SU-DHL-6 (cell line): ENCODE results near the gene NFIB.

Experiments used
- H2AFZ ChIP-seq: fragments of 200-600 bp; sonication (generic); 2 replicates; pipeline ENCODE4 v1.6.1; 2014; ENCODE audit warnings: low read depth, mild to moderate bottlenecking, moderate library complexity, mixed read lengths, antibody characterized with exemption, low read length; ENCODE audit not compliant: severe bottlenecking
- H3F3A ChIP-seq: fragments of 200-600 bp; shearing (Covaris generic); 2 replicates; pipeline ENCODE4 v1.6.0; 2016; ENCODE audit warnings: antibody characterized with exemption, mild to moderate bottlenecking; ENCODE audit not compliant: insufficient read depth
- H3K27ac ChIP-seq: fragments of 200-600 bp; sonication (generic); 2 replicates; pipeline ENCODE4 v1.5.1; 2016; ENCODE audit warnings: low read depth, mild to moderate bottlenecking, low read length, moderate library complexity, mixed read lengths
- H3K27me3 ChIP-seq: fragments of 200-600 bp; sonication (generic), shearing (Covaris generic); 2 replicates; pipeline ENCODE4 v1.6.0; 2014; ENCODE audit warnings: mild to moderate bottlenecking, low read length
- H3K36me3 ChIP-seq: fragments of 200-600 bp; sonication (generic); 2 replicates; pipeline ENCODE4 v1.6.1; 2014; ENCODE audit warnings: mild to moderate bottlenecking, low read length, mixed read lengths
- H3K4me2 ChIP-seq: fragments of 300-600, 200-600 bp; shearing (Covaris generic), sonication (generic); 2 replicates; pipeline ENCODE4 v1.6.0; 2014; ENCODE audit warnings: low read length, low read depth, mild to moderate bottlenecking; ENCODE audit not compliant: poor library complexity, severe bottlenecking
- H3K4me3 ChIP-seq: fragments of 200-600 bp; sonication (generic); 2 replicates; pipeline ENCODE4 v1.5.1; 2014; ENCODE audit warnings: antibody characterized with exemption, low read length, mild to moderate bottlenecking, mixed read lengths; ENCODE audit not compliant: insufficient read depth, poor library complexity, severe bottlenecking
- H3K79me2 ChIP-seq: fragments of 200-600 bp; sonication (generic); 2 replicates; pipeline ENCODE4 v1.6.1; 2014; ENCODE audit warnings: mild to moderate bottlenecking, low read length, moderate library complexity; ENCODE audit not compliant: insufficient read depth
- H3K9ac ChIP-seq: fragments of 200-600 bp; sonication (generic); 2 replicates; pipeline ENCODE4 v1.7.0; 2014; ENCODE audit warnings: mild to moderate bottlenecking, low read length
- H3K9me2 ChIP-seq: fragments of 200-600 bp; sonication (generic); replicated peaks from 2 replicates; pipeline ENCODE4 v1.6.1; 2014; ENCODE audit warnings: low read length; ENCODE audit not compliant: insufficient read depth
- H3K9me3 ChIP-seq: fragments of 200-600 bp; sonication (generic); 2 replicates; pipeline ENCODE4 v1.6.1; 2014; ENCODE audit warnings: low read length, mixed read lengths; ENCODE audit not compliant: insufficient read depth
- H4K20me1 ChIP-seq: fragments of 200-600 bp; sonication (generic); 2 replicates; pipeline ENCODE4 v1.6.1; 2014; ENCODE audit warnings: low read depth, mild to moderate bottlenecking, antibody characterized with exemption, low read length, moderate library complexity, mixed read lengths
- EZH2phosphoT487 ChIP-seq: fragments of 200-600 bp; sonication (generic), shearing (Covaris generic); conservative IDR thresholded peaks from 2 replicates; pipeline ENCODE4 v1.6.1; 2018; ENCODE audit warnings: mild to moderate bottlenecking, antibody characterized with exemption, low read length, moderate library complexity, mixed read lengths
- TF ChIP-seq, protein P1 (sequence below): fragments of 200-600 bp; sonication (generic); IDR thresholded peaks from one replicate; pipeline ENCODE4 v1.5.1; 2017; ENCODE audit warnings: antibody characterized with exemption, mild to moderate bottlenecking, low read length, moderate library complexity; ENCODE audit not compliant: insufficient read depth, poor library complexity, severe bottlenecking

NFIB gene

DNA sequence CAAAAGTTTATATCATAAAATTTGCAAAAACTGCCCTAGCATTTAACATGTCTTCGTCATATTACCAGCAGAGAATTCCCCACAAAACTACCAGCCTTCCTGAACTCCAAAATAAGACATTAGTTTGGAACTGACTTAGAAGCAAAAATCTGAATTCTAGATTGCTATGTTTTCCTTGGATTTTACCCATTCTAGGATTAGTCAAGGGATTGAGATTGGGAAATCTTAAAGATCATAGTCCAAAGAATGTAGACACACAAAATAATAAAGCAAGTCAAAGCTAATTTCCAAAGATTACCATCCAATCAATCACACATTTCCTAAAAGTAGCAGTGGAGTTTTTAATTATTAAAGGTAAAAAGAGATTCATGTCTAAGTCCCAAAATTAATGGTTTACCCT lies 138.2 kb downstream of the NFIB start:
- Histone ChIP-seq H3K36me3 (no peaks in the 10 kb centered on the region), H3K27ac (no peak overlapping the region), H3K79me2 (no peaks in the 10 kb centered on the region), H3K9me3 (no peaks in the 10 kb centered on the region), H2AFZ (no peak overlapping the region), H3K27me3 (no peaks in the 10 kb centered on the region), H3K4me2 (no peak overlapping the region), H4K20me1 (no peaks in the 10 kb centered on the region), H3K9me2 (no peaks in the 10 kb centered on the region), H3K4me3 (no peak overlapping the region), H3F3A (no peaks in the 10 kb centered on the region), H3K9ac (no peak overlapping the region)
- no peak for TF ChIP-seq EZH2phosphoT487

DNA sequence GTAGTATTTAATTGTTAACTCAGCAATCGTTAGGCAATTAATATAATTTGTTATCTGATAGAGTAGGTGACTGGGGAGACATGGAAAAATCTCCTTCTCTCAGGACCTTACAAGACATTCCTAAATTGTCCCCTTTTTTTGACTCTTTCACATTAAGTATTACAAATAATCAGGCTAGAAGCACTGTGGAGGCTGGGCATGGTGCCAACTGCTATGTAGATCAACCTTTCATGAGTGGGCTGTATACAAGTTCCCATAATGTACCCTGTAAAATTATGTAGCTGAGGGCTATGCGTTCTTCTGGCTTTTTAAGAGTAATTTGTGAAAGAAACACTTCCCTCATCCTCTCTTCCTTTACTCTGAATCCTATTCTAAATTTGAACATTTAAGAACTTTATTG lies 140.2 kb downstream of the NFIB start:
- H3K4me3 ChIP-seq, result no peak overlapping the region
- TF ChIP-seq, protein P1, sequence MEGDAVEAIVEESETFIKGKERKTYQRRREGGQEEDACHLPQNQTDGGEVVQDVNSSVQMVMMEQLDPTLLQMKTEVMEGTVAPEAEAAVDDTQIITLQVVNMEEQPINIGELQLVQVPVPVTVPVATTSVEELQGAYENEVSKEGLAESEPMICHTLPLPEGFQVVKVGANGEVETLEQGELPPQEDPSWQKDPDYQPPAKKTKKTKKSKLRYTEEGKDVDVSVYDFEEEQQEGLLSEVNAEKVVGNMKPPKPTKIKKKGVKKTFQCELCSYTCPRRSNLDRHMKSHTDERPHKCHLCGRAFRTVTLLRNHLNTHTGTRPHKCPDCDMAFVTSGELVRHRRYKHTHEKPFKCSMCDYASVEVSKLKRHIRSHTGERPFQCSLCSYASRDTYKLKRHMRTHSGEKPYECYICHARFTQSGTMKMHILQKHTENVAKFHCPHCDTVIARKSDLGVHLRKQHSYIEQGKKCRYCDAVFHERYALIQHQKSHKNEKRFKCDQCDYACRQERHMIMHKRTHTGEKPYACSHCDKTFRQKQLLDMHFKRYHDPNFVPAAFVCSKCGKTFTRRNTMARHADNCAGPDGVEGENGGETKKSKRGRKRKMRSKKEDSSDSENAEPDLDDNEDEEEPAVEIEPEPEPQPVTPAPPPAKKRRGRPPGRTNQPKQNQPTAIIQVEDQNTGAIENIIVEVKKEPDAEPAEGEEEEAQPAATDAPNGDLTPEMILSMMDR, result no peak
- no peak for TF ChIP-seq EZH2phosphoT487
- no peaks in the 10 kb centered on the region for H3K9me2 ChIP-seq
- H3K27ac ChIP-seq, result no peak overlapping the region
- no peak overlapping the region for H2AFZ ChIP-seq
- H4K20me1 ChIP-seq, result no peaks in the 10 kb centered on the region
- H3K36me3 ChIP-seq, result no peaks in the 10 kb centered on the region
- H3F3A ChIP-seq, result no peaks in the 10 kb centered on the region
- no peak overlapping the region for H3K9ac ChIP-seq
- no peak overlapping the region for H3K4me2 ChIP-seq
- no peaks in the 10 kb centered on the region for H3K27me3 ChIP-seq
- no peaks in the 10 kb centered on the region for H3K79me2 ChIP-seq
- no peaks in the 10 kb centered on the region for H3K9me3 ChIP-seq

DNA sequence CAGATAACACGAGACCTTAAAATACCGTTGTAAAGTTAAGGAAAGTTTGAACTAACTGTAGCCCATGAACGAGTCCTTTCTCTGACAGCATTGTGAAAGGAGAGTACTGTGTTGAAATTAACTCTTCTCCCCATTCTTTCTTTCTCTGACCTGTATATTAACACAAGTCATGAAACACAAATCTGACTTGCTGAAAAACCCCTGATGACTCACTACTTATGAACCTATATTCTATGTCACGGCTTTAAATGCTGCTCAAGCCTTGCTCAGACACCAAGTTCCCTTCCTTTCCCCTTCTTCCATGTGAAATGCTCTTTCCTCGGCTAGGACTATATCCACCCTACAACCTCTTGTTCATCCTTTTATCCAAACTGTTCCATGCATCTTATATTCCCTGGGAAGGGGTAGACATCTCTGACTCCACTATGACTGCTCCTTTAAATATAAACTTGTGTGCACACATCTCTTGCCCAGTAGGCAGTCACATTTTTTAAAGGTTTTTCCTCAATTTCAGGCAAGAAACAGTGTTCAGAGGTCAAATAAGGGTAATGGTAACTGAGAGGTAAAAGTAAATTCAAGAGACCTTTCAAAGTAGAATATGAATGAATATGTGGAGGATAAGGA lies 142.9 kb downstream of the NFIB start:
- Histone ChIP-seq H3K27me3 (no peaks in the 10 kb centered on the region), H3F3A (no peaks in the 10 kb centered on the region), H3K9me3 (no peaks in the 10 kb centered on the region), H3K79me2 (no peaks in the 10 kb centered on the region), H4K20me1 (no peaks in the 10 kb centered on the region), H2AFZ (no peak overlapping the region), H3K9me2 (no peaks in the 10 kb centered on the region), H3K27ac (no peak overlapping the region), H3K4me3 (no peak overlapping the region), H3K36me3 (no peaks in the 10 kb centered on the region), H3K9ac (no peak overlapping the region), H3K4me2 (no peak overlapping the region)
- TF ChIP-seq, protein P1, result no peak
- no peak for TF ChIP-seq EZH2phosphoT487

DNA sequence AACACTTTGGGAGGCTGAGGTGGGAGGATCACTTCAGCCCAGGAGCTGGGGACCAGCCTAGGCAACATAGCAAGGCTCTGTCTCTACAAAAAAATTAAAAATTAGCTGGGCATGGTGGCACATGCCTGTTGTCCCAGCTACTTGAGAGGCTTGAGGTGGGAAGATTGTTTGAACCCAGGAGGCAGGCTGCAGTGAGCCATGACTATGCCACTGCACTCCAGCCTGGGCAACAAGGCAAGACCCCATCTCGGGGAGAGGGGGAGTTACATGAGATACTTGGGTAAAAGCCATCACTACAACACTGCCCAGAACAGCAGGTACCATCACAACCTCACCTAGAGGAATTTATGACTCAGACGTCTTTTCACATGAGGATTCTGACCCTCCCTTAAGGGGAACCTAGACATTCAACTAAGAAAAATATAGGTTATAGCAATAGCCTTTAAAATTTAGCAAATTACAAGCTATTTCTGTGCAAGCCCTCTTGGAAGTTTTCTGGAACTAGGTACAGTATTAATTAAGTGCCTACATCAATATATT lies 143.5 kb downstream of the NFIB start:
- Histone ChIP-seq H3K27ac (no peak overlapping the region), H3K4me2 (no peak overlapping the region), H3K9ac (no peak overlapping the region), H3K27me3 (no peaks in the 10 kb centered on the region), H3K36me3 (no peaks in the 10 kb centered on the region), H3K9me3 (no peaks in the 10 kb centered on the region), H3K79me2 (no peaks in the 10 kb centered on the region), H4K20me1 (no peaks in the 10 kb centered on the region), H3F3A (no peaks in the 10 kb centered on the region), H2AFZ (no peak overlapping the region), H3K9me2 (no peaks in the 10 kb centered on the region), H3K4me3 (no peak overlapping the region)
- TF ChIP-seq, protein P1, result no peak
- TF ChIP-seq EZH2phosphoT487, result no peak
